ENCODE data around the gene NOL9. TPM values are rescaled to one million over a fixed set of nuclear protein-coding genes. Genes with fewer than 3 reads are reported as not detected.

Gene NOL9
- total RNA-seq, 1 donor from 2014 or later, result 48.0 TPM

- H3K36me3 ChIP-seq, result no peaks in the 10 kb centered on the region
- no peaks in the 10 kb centered on the region for H3K9me3 ChIP-seq (ENCODE audit: low read depth)
- no peak for TF ChIP-seq EZH2 (IDR thresholded peaks at IDR 0.05)
- no peak for TF ChIP-seq CTCF (IDR thresholded peaks at IDR 0.05)
- TF ChIP-seq EZH2phosphoT487 (IDR thresholded peaks at IDR 0.05), result no peak
- no peaks in the 10 kb centered on the region for H3K79me2 ChIP-seq (ENCODE audit: low read depth)
- H3K9ac ChIP-seq, result no peak overlapping the region
- H3K27ac ChIP-seq, result no peak overlapping the region
- peak overlapping the region; percentile 87 for H3K4me3 Mint-ChIP-seq
- no peaks in the 10 kb centered on the region for H3K9me3 Mint-ChIP-seq
- no peaks in the 10 kb centered on the region for H3K36me3 Mint-ChIP-seq
- peaks cover 19% of the 10 kb centered on the region for H3F3A ChIP-seq (ENCODE audit: low read depth)
- H3K4me3 ChIP-seq, result peak overlapping the region; percentile 89
- peaks cover 38% of the 10 kb centered on the region for H3K27me3 ChIP-seq
- DNase-seq (ENCODE audit: low spot score), result no peak
- H4K20me1 ChIP-seq (ENCODE audit: low read depth), result peaks cover 14% of the 10 kb centered on the region
- peak overlapping the region; percentile 100 for H3K4me2 ChIP-seq
- peak overlapping the region; percentile 82 for H3K27ac Mint-ChIP-seq
- H3K4me1 ChIP-seq, result peaks cover 25% of the 10 kb centered on the region
- H3K27me3 Mint-ChIP-seq (ENCODE audit: insufficient read depth, low read depth), result peaks cover 8% of the 10 kb centered on the region
- no peak overlapping the region for H2AFZ ChIP-seq (replicated peaks)
- H3K4me1 Mint-ChIP-seq, result peaks cover 31% of the 10 kb centered on the region
Observed at GRCh38 chr1:6497867-6498575, 56.3 kb downstream of the NOL9 start.

- H3K27me3 ChIP-seq, result peaks cover 38% of the 10 kb centered on the region
- Mint-ChIP-seq H3K27ac (peak overlapping the region; percentile 82), H3K27me3 (ENCODE audit: insufficient read depth, low read depth) (peaks cover 8% of the 10 kb centered on the region), H3K36me3 (no peaks in the 10 kb centered on the region), H3K9me3 (no peaks in the 10 kb centered on the region), H3K4me1 (peaks cover 31% of the 10 kb centered on the region), H3K4me3 (peak overlapping the region; percentile 87)
- no peaks in the 10 kb centered on the region for H3K9me3 ChIP-seq (ENCODE audit: low read depth)
- no peak overlapping the region for H3K9ac ChIP-seq
- TF ChIP-seq EZH2 (IDR thresholded peaks at IDR 0.05), result no peak
- no peak for TF ChIP-seq CTCF (IDR thresholded peaks at IDR 0.05)
- no peak for TF ChIP-seq EZH2phosphoT487 (IDR thresholded peaks at IDR 0.05)
- H2AFZ ChIP-seq (replicated peaks), result peak overlapping the region; percentile 50
- no peak overlapping the region for H3K27ac ChIP-seq
- peak; percentile 92 for DNase-seq (ENCODE audit: low spot score)
- H3K79me2 ChIP-seq (ENCODE audit: low read depth), result no peaks in the 10 kb centered on the region
- H3K4me3 ChIP-seq, result peak overlapping the region; percentile 89
- H3K36me3 ChIP-seq, result no peaks in the 10 kb centered on the region
- peak overlapping the region; percentile 100 for H3K4me2 ChIP-seq
- peaks cover 19% of the 10 kb centered on the region for H3F3A ChIP-seq (ENCODE audit: low read depth)
- peaks cover 25% of the 10 kb centered on the region for H3K4me1 ChIP-seq
- peaks cover 14% of the 10 kb centered on the region for H4K20me1 ChIP-seq (ENCODE audit: low read depth)
Observed at GRCh38 chr1:6497215-6497866, 57.0 kb downstream of the NOL9 start.

GRCh38 chr1:6496890-6497214 is 57.5 kb downstream of the NOL9 start:
- Histone ChIP-seq H3K9ac (no peak overlapping the region), H3F3A (ENCODE audit: low read depth) (peaks cover 19% of the 10 kb centered on the region), H3K9me3 (ENCODE audit: low read depth) (no peaks in the 10 kb centered on the region), H3K79me2 (ENCODE audit: low read depth) (no peaks in the 10 kb centered on the region), H2AFZ (replicated peaks) (peak overlapping the region; percentile 50), H4K20me1 (ENCODE audit: low read depth) (peaks cover 14% of the 10 kb centered on the region), H3K4me3 (peak overlapping the region; percentile 89), H3K27me3 (peaks cover 39% of the 10 kb centered on the region), H3K27ac (no peak overlapping the region), H3K4me2 (peak overlapping the region; percentile 100), H3K36me3 (no peaks in the 10 kb centered on the region), H3K4me1 (peaks cover 25% of the 10 kb centered on the region)
- H3K27ac Mint-ChIP-seq, result no peak overlapping the region
- no peaks in the 10 kb centered on the region for H3K9me3 Mint-ChIP-seq
- H3K27me3 Mint-ChIP-seq (ENCODE audit: insufficient read depth, low read depth), result peaks cover 8% of the 10 kb centered on the region
- H3K4me1 Mint-ChIP-seq, result peaks cover 31% of the 10 kb centered on the region
- TF ChIP-seq CTCF (IDR thresholded peaks at IDR 0.05) (no peak), EZH2 (IDR thresholded peaks at IDR 0.05) (no peak), EZH2phosphoT487 (IDR thresholded peaks at IDR 0.05) (no peak)
- peak overlapping the region; percentile 86 for H3K4me3 Mint-ChIP-seq
- DNase-seq (ENCODE audit: low spot score), result no peak
- no peaks in the 10 kb centered on the region for H3K36me3 Mint-ChIP-seq

Measured in neural progenitor cell (in vitro differentiated cells).